ENCODE data around the gene FAM78A.

DNA sequence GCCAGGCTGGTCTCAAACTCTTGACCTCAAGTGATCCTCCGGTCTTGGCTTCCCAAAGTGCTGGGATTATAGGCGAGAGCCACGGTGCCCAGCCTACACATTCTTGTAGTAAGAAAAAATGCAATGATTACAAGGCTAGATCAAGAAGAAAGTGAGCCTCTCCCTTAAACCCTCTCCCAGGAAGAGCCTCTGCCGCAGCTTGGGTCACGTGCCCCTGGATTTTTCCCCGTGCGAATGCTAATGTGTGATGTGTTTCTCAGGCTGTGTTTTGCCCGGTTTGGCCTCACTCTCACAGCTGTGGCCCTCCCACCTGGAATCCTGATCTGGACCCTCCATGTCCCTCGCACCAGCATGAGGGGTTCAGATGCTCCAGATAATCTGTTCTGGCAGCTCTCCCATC, 20.1 kb upstream of the FAM78A start:
- TF ChIP-seq, protein P1, sequence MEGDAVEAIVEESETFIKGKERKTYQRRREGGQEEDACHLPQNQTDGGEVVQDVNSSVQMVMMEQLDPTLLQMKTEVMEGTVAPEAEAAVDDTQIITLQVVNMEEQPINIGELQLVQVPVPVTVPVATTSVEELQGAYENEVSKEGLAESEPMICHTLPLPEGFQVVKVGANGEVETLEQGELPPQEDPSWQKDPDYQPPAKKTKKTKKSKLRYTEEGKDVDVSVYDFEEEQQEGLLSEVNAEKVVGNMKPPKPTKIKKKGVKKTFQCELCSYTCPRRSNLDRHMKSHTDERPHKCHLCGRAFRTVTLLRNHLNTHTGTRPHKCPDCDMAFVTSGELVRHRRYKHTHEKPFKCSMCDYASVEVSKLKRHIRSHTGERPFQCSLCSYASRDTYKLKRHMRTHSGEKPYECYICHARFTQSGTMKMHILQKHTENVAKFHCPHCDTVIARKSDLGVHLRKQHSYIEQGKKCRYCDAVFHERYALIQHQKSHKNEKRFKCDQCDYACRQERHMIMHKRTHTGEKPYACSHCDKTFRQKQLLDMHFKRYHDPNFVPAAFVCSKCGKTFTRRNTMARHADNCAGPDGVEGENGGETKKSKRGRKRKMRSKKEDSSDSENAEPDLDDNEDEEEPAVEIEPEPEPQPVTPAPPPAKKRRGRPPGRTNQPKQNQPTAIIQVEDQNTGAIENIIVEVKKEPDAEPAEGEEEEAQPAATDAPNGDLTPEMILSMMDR (IDR thresholded peaks at IDR 0.05 in 2 of 3, conservative IDR thresholded peaks at IDR 0.05 in 1 of 3; ENCODE audit: borderline replicate concordance in 1 of 3, insufficient read depth in 1 of 3, low read depth in 2 of 3, low read length in 2 of 3) = no peak
- TF ChIP-seq, protein P2, sequence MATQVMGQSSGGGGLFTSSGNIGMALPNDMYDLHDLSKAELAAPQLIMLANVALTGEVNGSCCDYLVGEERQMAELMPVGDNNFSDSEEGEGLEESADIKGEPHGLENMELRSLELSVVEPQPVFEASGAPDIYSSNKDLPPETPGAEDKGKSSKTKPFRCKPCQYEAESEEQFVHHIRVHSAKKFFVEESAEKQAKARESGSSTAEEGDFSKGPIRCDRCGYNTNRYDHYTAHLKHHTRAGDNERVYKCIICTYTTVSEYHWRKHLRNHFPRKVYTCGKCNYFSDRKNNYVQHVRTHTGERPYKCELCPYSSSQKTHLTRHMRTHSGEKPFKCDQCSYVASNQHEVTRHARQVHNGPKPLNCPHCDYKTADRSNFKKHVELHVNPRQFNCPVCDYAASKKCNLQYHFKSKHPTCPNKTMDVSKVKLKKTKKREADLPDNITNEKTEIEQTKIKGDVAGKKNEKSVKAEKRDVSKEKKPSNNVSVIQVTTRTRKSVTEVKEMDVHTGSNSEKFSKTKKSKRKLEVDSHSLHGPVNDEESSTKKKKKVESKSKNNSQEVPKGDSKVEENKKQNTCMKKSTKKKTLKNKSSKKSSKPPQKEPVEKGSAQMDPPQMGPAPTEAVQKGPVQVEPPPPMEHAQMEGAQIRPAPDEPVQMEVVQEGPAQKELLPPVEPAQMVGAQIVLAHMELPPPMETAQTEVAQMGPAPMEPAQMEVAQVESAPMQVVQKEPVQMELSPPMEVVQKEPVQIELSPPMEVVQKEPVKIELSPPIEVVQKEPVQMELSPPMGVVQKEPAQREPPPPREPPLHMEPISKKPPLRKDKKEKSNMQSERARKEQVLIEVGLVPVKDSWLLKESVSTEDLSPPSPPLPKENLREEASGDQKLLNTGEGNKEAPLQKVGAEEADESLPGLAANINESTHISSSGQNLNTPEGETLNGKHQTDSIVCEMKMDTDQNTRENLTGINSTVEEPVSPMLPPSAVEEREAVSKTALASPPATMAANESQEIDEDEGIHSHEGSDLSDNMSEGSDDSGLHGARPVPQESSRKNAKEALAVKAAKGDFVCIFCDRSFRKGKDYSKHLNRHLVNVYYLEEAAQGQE (IDR thresholded peaks at IDR 0.05; ENCODE audit: low read depth) = no peak
- TF ChIP-seq POLR2AphosphoS5 (IDR thresholded peaks at IDR 0.05; ENCODE audit: low read depth, low read length) = no peak
- no peak for TF ChIP-seq POLR2A (IDR thresholded peaks at IDR 0.05; ENCODE audit: borderline replicate concordance, extremely low read depth, insufficient read depth, insufficient read length)
- TF ChIP-seq SIN3A (IDR thresholded peaks at IDR 0.05; ENCODE audit: low read depth) = no peak
- TF ChIP-seq JUND (IDR thresholded peaks at IDR 0.05) = no peak
- no peak for TF ChIP-seq ELF1 (IDR thresholded peaks at IDR 0.05; ENCODE audit: borderline replicate concordance, low read depth)
- no peak for TF ChIP-seq YY1 (IDR thresholded peaks at IDR 0.05; ENCODE audit: extremely low read depth, insufficient replicate concordance, low read depth, low read length)
- TF ChIP-seq ZFX (IDR thresholded peaks at IDR 0.05) = no peak
- no peak for TF ChIP-seq EGR1 (IDR thresholded peaks at IDR 0.05; ENCODE audit: low read depth)
- no peak for TF ChIP-seq EZH2 (IDR thresholded peaks at IDR 0.05)
- no peak for TF ChIP-seq SP1 (IDR thresholded peaks at IDR 0.05; ENCODE audit: low read depth)
- no peak for TF ChIP-seq EZH2phosphoT487 (IDR thresholded peaks at IDR 0.05; ENCODE audit: borderline replicate concordance)
- no peak for TF ChIP-seq TCF7L2 (IDR thresholded peaks at IDR 0.05; ENCODE audit: borderline replicate concordance, extremely low read depth, insufficient read depth, insufficient read length)

All from HCT116 (cell line).